ENCODE data around the gene CLK2.

Gene CLK2

GRCh38 chr1:155273343-155274245 lies at the start of gene CLK2:
CLK2 (minus strand) TSS chr1:155273504; CDS start chr1:155270977, 2,527 bp downstream.
- no peak for TF ChIP-seq CTCF (IDR thresholded peaks at IDR 0.05)

- no peak for TF ChIP-seq CTCF (IDR thresholded peaks at IDR 0.05)
Observed at GRCh38 chr1:155322571-155322952, 49.3 kb upstream of the CLK2 start.

GRCh38 chr1:155321639-155322503 lies 48.6 kb upstream of the CLK2 start:
- TF ChIP-seq CTCF (IDR thresholded peaks at IDR 0.05) = no peak

- TF ChIP-seq CTCF (IDR thresholded peaks at IDR 0.05) = no peak
Observed at GRCh38 chr1:155320661-155321617, 47.6 kb upstream of the CLK2 start, which contains the start of gene RUSC1. RUSC1 (plus strand) TSS chr1:155320894; CDS start chr1:155321774, 880 bp downstream.

- TF ChIP-seq CTCF (IDR thresholded peaks at IDR 0.05) = no peak
Observed at GRCh38 chr1:155320252-155320651, 46.9 kb upstream of the CLK2 start.

GRCh38 chr1:155319536-155319935 lies 46.2 kb upstream of the CLK2 start:
- no peak for TF ChIP-seq CTCF (IDR thresholded peaks at IDR 0.05)

GRCh38 chr1:155318082-155318481 lies 44.8 kb upstream of the CLK2 start:
- no peak for TF ChIP-seq CTCF (IDR thresholded peaks at IDR 0.05)
